Activated T-helper 1 cell treated with anti-CD3 and anti-CD28 coated beads, Interleukin-2, amount 50 U/mL, for 16 hours (primary cell): ENCODE measurements around the gene ARHGEF4.

Experiments
- DNase-seq, 2 donors: peaks; one replicate each; pipeline ENCODE4 v3.0.0-alpha.2; 2020; ENCODE audit warnings: low read depth in 1 of 2, low spot score in 1 of 2

ARHGEF4 gene

DNA sequence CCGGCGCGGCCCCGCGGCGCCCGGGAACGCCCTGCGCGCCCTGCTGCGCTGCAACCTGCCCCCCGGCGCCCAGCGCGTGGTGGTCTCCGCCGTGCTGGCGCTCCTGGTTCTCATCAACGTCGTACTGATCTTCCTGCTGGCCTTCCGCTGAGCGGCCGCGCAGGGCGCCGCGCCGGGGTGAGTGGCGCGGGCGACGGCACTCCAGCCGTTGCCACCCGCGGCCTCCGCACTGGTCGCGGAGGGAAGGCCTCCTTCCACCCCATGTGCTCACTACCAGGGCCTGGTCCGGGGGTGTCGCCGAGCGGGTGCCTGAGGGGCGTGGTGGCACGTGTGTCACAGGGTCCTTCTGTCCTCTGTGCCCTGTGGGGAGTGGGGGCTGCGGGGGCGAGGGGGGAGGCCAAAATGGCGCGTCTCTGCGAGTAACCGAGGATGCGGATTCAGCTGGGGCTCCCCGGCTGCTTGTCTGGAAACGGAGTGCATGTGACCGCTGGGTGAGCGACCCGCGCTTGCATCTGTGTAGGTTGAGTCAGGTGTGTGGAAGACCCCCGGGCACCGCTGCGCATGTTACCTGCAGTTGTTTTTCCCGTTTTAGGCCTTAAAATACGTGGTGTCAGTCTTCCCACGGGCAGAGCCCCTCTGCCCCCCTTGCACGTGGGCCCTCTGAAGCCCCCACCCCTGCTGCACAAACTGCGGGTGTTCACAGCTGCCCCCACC lies 198.6 kb downstream of the ARHGEF4 start:
- no peak for DNase-seq

DNA sequence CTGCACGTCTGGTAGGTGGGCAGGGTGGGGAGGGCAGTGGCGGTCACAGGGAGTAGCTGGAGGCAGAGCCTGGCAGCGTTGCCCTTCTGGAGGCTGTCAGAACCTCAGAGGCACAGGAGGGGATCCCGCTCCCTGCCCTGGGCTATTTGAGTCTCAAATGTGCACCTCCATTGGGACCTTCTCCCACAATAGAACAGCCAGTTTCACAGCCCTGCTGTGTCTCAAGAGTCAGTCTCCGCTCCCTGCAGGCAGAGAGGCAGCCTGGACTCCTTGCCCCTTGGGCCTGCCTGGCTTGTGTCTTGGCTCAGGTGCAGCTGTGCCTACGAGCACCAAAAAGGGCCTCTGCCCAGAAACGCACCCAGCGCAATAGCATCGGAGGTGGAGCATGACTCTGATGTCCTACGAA lies 199.1 kb downstream of the ARHGEF4 start:
- DNase-seq, result no peak

DNA sequence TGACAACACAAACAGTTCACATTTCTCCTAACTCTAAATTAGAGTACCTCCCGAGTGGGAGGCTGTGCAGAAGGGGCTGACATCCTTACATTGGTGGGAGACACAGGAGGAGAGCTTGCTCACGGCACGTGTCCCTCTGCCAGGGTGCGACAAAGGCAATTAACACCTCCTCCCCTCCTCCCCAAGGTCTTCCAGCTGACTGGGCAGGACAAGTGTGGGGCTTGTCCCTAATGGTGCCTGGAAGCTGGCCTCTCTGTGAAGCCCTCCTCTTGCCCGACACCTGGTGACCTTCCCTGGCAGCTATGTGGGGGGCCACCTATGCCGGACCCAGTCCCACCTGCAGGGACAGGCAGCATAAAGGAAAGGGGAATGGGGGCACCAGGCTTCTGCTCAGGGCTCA lies 199.6 kb downstream of the ARHGEF4 start:
- no peak for DNase-seq

DNA sequence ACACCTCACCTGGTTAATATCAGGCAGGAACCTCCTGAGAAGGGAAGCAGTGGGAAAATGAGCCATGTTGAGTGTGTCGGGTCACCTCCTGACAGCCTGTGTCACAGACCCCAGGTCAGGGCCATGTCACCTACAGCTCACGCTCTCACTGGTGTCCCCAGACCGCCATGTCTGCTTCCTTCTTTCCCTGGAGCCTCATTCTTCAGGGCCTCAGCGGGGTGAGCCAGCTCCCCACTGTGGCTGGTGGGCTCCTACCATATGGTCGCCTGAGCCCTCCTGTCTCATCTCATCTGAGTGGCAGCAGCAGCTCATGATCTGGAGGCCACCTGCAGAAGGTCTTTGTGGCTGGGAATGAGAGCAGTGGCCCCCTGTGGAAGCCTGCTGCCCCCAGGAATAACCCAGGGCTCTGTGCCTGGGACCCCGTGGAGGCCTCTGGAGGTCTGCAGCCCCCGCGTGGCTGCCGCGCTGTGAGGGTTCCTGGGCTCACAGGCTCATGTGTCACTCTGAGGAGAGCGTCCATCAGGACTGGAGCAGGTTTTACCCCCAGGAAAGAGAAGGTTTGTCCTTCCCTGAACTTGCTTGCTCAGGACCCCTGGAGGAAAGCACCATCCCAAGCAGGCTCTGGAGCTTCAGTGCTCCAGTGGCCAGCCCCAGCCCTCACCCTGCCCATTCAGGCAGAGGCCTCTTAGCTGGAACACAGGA lies 200.1 kb downstream of the ARHGEF4 start:
- DNase-seq, result no peak

DNA sequence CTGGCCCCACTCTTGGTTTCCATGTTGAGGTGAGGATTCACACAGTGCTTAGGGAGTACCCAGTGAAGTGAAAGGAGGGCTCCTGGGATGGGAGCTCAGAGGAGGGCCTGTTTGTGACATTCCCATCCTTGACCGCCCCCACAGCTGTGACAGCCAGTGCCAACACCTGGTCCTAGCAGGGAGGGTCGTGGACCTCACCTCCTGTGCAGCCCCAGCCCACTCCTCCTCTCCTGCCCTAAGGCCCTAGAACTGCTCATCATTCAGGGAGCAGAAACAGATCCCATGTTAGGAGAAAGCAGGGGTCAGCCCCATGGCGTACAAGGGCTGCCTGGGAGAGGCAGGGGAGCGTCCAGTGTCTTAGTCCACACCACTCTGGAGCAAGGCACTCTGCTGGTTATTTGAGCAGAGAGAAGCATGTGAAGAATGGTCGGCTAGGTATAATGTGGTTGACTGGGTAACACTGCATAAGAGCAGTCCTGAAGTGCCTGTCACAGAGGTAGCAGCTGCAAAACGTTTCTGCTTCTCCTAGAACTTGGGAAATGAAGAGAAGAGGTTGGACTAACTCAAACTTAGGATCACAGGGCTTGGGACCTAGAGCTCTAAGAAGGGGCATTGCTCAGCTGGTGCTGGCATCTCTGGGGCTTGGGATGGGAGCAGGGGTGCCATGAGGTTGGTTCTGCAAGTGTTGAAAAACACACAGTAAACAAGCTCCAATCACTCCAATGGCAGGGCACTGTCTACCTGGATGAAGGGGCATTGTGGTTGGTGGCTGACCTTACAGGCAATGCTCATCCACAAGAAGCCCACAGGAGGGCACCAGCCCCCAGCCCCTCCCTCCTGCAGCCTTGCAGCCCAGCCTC lies 200.9 kb downstream of the ARHGEF4 start:
- DNase-seq, result no peak

DNA sequence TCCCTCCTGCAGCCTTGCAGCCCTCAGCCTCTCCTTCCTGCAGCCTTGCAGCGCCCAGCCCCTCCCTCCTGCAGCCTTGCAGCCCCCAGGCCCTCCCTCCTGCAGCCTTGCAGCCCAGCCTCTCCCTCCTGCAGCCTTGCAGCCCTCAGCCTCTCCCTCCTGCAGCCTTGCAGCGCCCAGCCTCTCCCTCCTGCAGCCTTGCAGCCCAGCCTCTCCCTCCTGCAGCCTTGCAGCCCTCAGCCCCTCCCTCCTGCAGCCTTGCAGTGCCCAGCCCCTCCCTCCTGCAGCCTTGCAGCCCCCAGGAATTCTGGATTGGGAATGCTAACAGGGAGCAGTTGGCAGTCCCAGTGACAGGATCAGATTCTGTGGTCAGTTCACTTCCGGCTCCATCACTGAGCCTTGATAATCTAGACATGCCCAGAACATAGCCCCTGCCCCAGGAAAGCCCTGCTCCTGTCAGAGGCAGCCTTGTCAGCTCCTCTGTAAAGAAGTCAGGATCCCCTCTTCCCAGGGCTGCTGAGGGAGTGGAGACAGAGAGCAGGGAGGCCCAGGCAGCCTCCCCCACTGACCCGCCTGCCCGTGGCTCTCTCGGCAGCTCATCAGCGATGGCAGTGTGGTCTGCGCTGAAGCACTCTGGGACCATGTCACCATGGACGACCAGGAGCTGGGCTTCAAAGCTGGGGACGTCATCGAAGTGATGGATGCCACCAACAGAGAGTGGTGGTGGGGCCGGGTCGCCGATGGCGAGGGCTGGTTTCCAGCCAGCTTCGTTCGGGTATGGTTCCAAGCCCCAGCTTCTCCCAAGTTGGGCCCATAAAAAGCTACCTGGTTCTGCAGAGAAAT lies 201.8 kb downstream of the ARHGEF4 start:
- no peak for DNase-seq

DNA sequence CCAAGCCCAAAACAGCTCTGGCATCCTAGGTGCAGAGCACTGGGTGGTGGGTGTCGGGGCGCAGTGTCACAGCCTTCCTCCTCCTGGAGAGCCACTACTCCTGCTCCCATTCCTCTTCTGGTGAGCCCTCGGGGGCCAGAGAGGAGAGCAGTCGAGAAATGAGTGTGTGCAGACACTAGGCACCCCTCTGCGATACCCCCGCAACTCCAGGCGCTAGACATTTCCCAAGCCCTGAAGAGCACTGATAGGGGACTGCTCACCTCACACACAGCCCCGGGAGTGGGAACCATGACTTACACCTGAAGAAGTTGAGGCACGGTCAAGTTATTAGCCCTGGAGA lies 202.4 kb downstream of the ARHGEF4 start:
- no peak for DNase-seq

DNA sequence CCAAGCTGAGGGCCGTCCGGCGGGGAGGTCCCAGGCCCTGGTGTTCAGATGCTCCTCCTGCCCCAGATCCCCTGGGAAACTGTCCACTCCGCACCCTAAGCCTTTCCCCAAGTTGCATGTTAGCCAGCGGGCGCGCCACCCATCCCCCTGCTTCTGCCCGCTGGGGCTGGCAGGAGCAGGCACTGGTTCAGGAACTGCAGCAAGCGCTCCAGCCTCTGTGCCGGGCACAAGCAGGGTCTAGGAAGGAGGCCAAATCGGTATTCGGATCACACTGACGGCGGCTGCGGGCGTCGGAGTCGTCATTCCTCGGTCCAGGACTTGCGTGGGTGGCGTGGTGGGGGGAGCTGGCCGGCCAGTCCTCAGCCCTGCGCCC lies 202.8 kb downstream of the ARHGEF4 start:
- DNase-seq, result no peak

DNA sequence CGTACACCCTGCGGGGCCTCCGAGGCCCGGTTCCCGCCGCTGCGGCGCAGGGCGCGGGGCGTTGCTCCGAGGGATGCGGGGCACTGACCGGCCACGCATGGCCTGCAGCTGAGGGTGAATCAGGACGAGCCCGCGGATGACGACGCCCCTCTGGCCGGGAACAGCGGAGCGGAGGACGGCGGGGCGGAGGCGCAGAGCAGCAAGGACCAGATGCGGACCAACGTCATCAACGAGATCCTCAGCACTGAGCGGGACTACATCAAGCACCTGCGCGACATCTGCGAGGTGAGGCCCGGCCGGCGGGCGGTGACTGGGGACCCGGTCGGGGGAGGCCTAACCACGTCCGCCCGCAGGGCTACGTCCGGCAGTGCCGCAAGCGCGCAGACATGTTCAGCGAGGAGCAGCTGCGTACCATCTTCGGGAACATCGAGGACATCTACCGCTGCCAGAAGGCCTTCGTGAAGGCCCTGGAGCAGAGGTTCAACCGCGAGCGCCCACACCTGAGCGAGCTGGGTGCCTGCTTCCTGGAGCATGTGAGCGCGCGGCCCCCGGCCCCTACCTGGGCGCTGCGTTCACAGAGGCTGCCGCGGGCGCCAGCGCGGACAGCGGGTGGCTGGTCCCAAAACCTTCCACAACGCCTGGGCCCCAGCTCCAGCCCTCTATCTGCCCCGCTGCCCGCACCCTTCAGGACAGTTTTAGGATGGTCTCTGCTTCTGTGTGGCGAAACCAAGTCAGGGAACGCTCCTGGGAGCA lies 203.4 kb downstream of the ARHGEF4 start:
- DNase-seq, result no peak

DNA sequence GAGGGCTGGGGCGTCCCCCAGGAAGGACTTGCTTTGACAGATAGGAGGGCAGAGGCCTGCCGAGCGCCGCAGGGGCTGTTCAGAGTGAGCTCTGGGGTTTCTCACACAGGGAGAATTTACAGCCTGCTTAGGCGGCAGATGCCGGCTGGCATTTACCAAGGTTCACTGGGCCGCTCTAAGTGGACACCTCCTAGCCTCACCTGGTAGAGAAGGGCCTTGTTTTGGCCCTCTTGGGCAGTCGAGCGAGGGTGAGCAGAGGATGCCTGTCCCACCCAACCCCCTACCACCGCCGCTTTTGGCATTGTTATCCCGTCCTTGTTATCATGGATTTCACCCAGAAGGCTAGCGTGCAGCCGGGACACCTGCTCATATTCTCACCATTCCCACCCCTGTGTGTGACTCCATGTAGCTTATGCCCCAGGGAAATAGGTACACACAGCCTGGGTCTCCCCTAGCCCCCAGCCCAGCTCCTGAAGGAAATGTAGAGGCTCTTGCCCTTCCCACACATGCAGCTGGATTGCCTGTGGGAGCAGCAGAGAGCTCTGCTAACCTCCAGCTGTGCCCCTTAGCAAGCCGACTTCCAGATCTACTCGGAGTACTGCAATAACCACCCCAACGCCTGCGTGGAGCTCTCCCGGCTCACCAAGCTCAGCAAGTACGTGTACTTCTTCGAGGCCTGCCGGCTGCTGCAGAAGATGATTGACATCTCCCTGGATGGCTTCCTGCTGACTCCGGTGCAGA lies 204.1 kb downstream of the ARHGEF4 start:
- no peak for DNase-seq

DNA sequence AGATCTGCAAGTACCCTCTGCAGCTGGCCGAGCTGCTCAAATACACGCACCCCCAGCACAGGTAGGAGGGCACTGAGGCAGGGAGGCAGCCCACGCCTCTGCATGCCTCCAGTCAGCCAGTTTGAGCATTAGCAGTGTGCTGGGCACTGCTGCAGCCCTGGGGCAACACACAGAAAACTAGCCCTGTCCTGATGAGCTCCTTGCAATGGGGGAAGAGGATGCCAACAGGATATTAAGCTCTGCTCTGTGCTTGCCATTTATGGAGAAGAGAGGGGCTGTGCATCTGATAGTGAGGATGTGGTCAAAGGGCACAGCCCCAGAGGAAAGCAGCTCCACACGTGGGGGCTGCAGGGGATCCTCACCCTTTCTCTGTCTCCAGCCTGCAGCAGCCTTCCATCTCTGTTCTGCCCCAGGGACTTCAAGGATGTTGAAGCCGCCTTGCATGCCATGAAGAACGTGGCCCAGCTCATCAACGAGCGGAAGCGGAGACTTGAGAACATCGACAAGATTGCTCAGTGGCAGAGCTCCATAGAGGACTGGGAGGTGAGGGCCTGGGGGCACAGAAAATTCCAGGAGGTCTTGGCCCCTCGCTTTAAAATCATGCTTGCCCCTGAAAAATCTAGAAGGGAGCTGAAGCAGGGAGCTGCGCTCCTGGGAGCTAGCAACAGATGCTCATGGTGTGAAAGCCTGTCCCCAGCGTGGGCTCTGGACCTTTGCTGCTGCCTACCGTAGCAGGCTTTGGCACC lies 204.9 kb downstream of the ARHGEF4 start:
- DNase-seq, result no peak

DNA sequence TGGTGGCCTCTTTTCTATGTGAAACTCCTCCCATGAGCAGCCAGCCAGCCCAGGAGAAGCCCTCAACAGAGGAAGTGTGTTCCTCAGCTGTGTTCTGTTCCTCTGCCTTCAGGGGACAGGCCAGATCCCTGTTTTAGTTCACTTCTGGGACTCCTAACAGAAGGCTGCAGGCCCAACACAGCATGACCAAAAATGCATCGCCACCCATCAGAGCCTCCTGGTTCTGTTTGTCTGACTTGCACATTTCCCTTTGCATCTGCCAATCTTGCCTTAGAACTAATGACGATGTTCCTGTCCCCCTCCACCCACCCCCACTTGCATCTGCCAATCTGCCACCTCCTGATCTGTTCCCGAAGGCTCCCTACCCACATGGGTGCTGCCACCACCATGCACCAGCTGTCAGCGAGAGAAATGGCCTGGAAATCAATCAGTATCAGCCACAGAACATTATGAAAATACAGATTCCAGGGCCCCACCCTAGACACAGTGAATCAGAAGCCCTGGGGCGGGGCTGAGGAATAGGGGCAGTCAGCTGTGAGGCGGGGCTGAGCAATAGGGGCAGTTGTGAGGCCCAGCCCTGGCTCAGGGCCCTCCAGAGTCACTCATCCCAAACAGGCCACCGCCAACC lies 205.5 kb downstream of the ARHGEF4 start:
- DNase-seq, result no peak

DNA sequence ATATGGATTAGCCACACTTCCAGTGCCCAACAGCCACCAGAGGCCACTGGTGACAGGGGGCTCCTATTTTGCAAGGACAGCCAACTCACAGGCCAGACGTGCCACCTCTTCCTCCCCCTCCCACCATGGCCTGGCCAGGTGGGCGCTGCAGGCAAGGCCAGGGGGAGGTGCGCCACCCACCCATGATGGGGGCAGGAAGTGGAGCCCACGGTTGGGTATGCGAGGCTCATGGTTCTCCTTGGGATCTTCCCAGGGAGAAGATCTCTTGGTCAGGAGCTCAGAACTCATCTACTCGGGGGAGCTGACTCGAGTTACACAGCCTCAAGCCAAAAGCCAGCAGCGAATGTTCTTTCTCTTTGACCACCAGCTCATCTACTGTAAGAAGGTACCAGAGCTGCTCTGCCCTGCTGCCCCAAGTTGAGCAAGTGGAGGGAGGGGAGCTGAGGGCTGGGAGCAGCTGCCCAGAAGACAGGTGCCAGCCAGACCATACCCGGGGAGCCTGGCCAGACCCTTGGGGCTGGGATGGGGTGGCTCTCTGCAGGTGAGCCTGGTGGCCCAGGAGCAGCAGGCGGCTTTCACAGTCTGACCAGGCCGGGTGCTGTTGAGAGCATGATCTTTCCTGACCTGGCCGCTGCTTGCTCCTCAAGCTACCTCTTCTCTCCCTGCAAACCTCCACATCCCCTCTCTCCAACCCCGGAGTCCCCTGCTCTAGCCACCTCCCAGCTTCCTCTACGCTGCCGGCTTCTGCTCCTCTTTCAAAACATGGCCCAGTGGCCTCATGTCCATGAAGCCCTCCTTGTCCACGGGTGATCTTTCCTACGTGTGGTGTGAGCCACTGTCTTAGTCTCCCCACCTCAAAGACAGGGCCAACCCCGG lies 206.7 kb downstream of the ARHGEF4 start:
- DNase-seq, result no peak

DNA sequence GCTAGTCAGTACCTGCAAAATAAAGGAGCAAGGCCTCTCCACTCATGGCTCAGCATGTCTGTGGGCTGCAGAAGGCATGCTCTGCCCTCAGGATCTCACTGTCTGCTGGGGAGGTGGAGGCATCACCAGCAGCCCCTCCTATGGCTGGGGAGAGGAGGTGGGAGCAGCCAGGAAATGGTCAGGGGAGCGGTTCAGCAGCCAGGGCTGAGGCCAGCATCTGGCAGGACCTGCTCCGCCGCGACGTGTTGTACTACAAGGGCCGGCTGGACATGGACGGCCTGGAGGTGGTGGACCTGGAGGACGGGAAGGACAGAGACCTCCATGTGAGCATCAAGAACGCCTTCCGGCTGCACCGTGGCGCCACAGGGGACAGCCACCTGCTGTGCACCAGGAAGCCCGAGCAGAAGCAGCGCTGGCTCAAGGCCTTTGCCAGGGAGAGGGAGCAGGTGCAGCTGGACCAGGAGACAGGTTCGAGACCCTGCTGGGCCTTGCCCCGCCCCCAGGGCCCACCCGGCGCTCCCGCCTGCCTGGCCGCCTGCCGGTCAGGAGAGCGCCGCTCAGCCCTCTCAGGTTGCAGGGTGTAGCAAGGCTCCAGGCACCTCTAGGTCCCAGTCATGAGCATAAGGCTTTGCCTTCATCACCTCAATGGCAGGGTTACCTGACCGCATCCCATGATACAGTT lies 207.5 kb downstream of the ARHGEF4 start:
- DNase-seq, result no peak

DNA sequence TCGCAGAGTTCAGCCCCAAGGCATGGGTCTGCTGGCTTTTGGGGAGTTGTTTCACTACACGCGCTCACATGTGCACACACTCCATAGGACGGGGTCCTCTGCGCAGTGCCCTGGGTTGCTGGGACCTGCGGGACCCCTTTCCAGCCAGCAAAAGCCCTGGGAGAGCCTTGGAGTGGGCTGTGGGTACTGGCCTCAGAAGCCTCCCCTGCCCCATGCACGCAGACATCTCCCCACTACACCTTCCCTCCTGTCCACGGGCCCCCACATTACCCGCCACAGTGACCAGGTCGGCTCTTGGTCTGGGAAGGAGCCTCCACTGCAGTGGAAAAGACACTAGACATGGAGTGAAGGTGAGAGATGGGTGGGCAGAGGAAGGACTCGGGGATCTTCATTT lies 208.0 kb downstream of the ARHGEF4 start:
- DNase-seq, result no peak

DNA sequence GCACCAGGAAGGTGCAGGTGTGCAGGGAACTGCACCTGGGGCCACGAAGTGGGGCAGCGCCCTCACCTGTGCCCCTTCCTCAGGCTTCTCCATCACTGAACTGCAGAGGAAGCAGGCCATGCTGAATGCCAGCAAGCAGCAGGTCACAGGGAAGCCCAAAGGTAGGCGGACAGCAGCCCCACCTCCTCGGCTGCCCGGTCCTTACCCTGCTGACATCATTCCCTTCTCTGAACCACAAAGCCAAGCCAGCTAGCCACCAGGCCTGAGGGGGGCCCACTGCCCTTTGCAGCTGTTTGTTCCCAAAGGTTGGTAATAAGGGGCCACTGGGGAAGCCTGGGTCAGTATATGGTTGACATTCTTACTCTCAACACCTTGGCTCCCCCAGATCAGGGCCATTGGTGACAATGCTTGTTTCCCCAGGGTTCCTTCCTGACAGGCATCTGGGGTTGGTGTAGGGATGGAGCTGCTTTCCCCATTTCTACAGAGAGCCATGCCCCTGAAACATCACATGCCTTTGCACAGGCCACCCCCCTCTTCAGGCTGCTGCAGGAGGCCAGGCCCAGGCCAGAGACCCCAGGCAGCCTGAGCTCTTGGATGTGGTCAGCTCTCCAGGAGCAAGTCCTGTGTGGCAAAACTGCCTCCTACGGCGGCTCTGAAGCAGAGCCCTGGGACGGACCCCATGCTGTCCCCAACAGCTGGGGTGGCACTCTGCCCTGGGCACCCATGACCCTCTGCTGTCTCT lies 208.7 kb downstream of the ARHGEF4 start:
- DNase-seq, result no peak
